LoVo (cell line): Measurements from ENCODE around the gene ZNF865.
A peak's percentile ranks its signal among the peaks of the same experiment; 100 is the strongest.

ENCODE experiments used
- DNase-seq: peaks from one replicate; pipeline ENCODE4 v3.0.0-alpha.2; 2016; ENCODE audit warnings: low spot score

Gene ZNF865

DNA sequence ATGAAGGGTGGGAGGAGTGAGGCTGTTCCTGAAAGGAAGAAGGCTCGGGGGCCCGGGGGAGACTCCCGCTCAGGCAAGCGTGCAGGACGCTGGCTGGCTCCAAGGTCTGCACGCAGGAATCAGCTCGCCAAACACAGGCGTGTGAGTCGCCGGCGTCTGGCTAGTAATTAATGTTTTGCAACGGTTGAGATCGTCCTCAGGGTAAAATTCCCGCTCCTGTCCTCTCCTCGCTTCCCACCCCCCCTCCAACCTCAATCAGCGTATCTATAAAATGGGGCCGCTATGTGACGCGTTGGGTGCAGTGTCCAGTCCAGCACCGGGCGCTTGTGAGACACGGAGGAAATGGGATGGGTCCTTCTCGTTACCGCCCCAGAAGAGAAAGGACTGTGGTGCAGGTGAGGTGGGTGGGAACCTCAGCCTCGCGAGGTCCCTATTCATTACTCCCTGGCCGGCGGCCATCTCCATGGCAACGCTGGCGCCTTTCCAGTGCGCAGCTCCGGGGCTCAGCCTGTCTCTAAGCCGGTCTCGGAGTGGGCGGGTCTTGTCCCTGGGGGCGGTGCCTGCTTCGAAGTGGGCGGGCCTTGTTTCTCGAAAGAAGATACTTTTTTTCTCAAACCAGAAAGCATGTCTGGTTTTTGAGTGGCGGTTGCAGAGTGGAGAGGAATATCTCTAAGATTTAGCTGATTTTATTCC lies 18.3 kb upstream of the ZNF865 start:
- DNase-seq, result peak; percentile 92

DNA sequence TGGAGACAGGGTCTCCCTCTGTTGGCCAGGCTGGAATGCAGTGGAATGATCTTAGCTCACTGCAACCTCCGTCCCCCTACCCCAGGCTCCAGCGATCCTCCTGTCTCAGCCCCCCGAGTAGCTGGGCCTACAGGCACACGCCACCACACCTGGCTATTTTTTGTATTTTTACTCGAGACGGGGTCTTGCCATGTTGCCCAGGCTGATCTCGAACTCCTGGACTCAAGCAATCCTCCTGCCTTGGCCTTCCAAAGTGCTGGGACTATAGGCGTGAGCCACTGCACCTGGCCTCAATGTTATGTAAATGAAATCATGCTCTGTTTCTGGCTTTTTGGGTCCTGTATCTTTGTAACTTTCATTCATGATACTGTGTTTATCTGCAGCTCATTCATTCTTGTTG lies 16.7 kb upstream of the ZNF865 start:
- no peak for DNase-seq

DNA sequence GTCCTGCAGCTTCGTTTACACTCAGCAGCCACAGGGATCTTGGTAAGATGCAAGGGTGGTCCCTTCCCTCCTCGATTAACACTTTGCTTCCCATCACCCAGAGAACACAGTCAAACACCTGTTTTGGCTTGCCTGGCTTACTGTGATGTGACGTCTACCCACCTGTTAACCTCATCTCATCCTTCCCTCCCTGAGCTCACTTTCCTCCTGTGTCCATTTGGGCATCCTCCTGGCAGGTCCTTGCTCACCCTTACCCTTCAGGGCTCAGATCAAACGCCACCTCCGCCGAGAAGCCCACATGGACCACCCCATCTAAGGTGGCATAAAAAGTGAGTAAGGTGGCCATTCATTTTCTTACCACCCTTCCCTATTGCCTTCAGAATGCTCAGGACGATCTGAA lies 15.3 kb upstream of the ZNF865 start:
- DNase-seq, result no peak

DNA sequence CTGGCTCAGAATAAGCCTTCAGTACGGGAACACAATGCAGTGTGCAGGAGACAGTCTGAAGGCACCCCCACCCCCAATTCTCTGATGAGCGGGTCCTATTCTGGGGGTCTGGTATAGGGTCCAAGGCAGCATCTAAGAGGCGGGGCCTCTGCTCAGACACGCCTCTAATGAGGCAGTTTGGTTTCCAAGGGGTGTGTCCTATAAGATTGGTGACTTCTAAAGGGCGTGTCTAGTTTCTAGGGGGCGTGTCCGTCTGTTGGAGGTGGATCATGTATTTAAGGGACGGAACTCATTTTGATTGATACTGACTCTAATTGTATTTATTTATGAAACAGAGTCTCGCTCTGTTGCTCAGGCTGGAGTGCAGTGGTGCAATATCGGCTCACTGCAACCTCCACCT lies 14.8 kb upstream of the ZNF865 start:
- peak; percentile 13 for DNase-seq

DNA sequence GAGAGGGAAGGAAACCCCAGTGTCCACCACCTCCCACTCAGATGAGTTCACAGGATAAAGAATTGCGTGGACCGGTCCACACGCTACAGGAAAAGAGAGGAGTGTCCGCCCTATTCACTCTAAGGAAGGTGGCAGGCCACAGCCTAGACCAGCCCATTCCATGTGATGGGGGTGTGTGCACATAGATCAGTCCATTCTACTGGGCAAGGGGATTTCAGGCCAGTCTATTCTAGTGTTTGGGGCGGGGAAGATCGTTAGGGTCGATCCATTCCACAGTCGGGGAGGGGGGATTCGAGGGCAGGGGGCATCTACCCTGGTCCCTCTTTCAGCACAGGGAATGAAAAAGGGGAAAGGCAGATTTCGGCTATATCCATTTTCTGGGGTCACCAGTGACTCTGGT lies 13.9 kb upstream of the ZNF865 start:
- DNase-seq, result no peak

DNA sequence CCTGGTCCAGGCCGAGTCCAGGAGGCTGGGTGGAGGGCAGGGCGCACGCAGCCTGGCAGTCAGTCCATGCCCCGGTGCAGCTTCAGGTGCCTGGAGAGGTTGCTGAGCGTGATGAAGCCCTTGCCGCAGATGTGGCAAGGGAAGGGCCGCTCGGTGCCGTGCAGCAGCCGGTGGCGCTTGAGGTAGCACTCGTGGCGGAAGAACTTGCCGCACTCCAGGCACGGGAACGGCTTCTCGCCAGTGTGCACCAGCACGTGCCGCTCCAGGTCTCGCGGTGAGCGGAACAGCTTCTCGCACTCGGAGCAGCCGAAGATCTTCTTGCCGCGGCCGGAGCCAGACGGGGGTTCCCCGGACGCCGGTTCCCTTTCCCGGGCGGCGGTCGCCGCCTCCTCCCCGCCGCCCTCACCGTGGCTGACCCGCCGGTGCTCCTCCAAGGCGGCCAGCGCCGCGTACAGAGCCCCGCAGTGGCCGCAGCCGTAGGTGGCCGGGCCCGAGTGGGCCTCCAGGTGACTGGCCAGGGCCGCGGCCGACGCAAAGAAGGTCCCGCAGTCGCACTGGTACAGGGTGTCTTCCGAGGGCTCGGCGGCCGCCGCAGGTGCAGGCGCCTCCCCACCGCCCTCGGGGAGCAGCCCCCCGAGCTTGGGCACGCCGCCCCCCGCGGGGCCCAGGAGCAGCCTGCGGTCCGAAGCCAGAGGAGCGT lies 12.9 kb upstream of the ZNF865 start:
- DNase-seq, result no peak

DNA sequence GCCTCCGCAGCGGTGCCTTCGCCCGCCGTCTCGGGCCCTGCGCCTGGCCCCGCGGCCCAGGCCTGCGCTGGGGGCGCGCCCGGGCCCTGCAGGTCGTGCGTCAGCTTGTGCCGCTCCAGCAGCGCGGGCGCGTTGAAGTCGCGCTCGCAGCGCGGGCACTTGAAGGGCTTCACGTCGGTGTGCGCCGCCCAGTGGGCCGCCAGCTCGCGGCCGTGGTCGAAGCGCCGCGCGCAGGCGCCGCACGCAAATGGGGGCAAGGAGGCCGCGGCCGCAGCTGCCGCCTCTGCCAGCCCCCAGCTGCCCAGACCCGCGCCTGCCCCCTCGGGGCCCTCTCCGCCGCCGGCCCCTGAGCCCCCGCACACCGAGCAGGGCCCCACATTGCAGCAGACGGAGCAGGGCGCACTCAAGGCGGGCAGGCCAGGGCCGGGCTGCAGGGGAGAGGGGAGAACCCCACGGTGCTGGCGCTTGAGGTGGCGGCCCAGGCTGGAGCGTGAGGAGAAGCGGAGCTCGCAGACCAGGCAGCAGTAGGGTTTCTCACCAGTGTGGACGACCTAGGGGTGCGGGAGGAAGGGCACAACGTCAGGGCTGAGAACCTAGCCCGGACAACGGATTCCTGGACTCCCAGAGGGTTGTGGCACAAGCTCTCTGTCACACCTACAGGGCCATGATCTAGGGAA lies 12.2 kb upstream of the ZNF865 start:
- DNase-seq, result no peak

DNA sequence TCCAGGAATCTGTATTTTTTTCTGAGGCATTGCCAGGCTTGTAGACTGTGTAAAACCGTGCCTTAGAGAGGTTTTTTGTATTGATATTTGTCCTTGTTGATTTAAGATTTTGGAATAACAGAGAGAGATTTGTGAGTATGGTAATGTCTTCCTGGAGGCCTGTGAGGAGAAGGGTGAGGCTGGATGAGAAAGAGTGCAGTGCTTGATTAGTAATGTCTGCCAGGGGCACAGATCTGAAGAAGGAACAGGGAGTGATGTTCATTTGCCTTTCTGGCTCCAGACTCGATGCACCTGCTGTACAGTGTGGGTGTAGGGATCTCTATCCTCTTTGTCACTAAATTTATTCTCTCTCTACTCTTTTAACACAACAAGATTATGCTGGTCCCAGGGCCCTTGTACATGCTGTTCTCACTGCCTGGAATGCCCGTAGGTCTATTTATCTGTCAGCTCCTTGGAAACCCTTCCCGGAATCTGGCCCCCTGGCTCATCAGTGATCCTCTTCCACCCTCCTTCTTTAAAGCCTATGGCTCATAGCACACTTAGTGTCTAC lies 10.4 kb upstream of the ZNF865 start:
- DNase-seq, result no peak

DNA sequence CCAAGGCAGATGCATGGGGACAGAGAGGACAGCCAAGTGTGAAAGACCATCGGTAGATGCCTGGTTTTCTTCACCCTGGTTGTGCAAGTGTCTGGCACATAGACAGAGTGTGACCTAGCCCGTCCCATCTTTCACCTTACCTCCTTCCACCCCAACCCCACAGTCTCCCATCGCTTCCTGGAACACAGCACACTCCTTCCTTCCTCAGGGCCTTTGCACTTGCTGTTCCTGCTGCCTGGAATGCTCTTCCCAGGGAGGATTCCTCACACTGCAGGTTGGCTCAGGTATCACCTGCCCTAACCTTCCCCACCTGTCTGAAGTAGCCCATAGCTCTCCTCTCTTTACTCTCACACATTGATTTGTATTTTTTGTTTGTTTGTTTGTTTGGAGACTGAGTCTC lies 9.1 kb upstream of the ZNF865 start:
- no peak for DNase-seq

DNA sequence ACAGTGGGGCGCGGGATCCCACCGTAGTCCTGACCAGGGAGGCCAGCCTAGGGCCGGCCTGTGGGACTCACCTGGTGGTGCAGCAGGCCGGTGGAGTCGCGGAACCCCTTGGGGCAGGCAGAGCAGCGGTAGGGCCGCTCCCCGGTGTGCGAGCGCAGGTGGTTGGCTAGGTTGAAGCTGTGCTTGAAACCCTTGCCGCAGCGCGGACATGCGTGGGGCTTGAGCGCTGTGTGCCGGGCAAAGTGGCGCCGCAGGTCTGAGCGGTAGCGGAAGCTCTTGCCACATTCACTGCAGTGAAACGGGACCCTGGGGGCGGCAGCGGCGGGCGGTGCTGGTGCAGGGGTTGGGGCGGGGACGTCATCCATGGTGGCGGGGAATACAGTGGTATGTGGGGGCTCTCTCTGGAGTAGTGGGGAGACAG lies 7.9 kb upstream of the ZNF865 start:
- no peak for DNase-seq

DNA sequence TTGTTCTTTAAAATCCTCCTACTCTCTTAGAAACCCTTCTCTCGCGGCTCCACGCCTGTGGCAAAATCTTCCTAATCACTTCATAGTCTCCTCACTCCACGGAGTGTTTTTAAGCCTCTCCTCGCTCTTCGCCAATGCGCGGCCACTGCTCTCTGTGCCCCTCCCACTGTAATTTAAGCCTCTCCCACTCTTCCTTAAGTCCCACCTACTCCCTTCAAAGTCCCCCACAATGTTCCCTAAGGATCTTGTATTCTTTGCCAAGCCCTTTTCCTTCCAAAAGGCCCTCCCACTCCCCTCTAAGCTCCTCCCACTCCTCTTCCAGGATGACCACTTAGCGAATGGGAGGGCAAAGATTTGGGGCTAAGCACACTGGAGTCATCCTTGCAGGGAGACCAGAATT lies 7.4 kb upstream of the ZNF865 start:
- no peak for DNase-seq

DNA sequence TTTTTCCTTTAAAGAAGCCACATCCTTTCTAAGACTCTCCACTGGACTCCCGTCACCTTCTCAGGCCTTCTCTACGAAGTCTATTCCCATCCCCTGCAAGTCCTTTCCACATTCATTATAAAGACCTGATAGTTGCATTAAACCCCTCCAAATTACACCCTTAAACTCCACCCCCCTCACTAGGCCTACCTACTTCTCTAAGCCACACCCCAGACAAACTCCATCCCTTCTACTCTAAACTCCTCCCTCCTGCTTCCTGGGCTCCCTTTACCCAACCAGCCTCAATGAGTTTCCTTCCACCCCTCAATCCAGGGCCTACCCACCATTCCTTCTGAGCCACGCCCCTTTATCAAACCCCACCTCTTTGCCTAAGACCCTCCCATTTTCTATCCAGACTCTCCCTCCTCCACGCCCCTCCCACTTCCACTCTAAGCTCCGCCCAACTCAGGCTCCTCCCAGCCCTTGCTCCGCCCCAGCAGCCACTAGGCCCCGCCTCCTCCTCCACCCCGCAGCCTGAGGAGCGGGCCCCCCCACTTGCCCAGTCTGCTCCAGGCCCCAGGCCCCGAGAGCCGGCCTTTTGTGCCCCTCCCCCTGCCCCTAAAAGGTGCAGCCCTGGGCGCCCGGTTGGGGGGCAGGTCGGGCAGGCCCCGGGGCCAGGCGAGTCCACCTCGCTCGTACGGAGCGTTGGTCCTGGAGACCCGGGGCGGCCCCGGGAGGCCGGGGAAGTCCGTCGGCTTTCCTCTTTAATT lies 6.6 kb upstream of the ZNF865 start:
- DNase-seq, result peak; percentile 93

DNA sequence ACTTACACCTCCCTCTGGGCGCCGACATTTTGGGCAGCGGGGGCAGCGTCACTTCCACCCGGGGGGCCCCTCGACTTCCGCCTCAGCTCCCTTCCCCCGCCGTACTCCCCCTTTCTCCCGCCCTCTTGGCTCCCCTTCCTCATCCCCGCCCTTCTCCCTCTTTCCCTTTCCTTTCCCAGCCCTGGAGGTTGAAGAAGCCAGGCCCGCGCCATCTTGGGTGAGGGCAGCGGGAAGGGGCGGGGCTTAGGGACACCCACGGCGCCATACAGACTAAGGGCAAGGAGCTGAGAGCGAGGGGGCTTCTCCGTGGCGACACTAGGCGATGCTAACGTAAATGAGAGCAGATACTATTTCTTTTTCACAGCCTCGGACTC lies 6.0 kb upstream of the ZNF865 start, which contains the start of gene FIZ1:
Gene FIZ1 (minus strand): TSS at position 50 of the 374 bp plus-strand sequence. CDS start 1,652 bp downstream, outside the sequence.
- peak; percentile 97 for DNase-seq

DNA sequence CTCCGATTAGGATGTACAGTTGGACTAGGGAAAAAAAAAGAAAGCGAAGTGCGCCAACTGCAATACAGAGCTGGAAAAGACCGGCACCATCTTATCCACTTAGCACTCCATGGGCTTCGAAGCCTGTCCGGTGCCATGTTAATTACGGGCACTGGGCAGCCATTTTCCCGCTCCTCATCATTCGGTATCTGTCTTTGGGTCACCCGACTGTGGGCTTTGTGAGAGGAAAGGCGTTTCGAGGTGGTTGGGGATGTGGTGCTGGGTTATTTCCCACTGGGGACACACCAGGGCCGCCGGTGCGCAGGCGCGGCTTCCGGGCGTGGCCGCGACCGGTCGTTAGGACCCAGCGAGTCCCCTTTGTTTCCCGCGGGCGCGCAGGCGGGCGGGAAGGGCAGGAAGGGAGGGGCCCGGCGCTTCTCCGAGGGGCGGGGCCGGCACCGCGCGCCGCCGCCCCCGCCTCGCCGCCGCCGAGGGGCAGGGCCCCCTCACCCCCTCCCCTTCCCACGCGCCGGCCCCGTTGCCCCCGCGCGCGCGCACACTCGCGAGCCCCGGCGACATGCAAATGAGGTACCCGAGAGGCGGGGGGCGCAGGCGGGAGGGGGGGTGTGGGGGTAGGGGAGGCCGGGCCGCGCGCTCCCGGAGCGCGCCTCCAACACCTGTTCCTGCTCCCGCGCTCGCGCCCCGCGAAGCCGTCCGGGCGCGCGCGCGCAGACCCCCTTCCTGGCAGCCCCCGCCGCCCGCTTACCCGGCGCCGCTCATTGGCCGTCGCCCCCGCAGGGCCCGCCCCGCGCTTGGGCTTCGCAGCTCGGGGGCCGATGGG lies 5.4 kb upstream of the ZNF865 start, which contains the start of gene ZNF524:
Gene ZNF524 (plus strand): TSS at position 447 of the 820 bp plus-strand sequence. CDS start 1,825 bp downstream, outside the sequence.
- peak; percentile 89 for DNase-seq

DNA sequence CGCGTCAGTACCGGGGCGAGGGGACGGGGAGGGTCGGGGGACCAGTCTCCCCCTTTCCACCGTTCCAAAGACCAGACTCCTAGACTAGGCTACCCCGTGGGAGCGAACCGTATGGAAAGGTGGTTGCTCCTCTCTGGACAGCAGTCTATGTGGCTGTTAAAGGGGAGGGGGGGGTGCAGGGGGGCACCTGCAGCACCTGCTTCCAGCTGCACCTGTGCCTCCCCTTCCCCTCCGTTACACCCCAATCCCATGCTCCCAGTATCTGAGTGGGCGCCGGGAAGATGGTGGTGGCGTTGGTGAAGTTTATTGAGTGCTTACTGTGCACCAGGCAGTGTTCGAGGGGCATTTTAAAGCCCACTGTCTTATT lies 4.8 kb upstream of the ZNF865 start:
- DNase-seq, result no peak

DNA sequence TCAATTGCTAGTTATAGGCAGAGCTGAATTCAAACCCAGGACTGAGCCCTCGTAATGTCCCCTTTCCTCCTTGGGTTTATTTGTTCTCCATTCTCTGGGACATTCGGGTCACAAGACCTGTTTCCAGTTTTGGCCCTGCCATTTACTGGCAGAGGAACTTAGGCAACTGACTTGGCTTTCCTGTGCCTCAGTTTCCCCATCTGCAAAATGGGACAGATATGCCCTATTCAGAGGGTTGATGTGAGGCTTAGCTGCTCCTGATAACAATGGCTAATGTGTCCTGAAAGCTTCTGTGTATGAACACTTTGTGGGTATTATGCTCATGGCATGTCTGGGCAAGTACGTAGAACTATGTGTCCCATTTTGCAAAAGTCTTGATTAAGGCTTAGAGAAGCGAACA lies 4.4 kb upstream of the ZNF865 start:
- DNase-seq, result no peak

DNA sequence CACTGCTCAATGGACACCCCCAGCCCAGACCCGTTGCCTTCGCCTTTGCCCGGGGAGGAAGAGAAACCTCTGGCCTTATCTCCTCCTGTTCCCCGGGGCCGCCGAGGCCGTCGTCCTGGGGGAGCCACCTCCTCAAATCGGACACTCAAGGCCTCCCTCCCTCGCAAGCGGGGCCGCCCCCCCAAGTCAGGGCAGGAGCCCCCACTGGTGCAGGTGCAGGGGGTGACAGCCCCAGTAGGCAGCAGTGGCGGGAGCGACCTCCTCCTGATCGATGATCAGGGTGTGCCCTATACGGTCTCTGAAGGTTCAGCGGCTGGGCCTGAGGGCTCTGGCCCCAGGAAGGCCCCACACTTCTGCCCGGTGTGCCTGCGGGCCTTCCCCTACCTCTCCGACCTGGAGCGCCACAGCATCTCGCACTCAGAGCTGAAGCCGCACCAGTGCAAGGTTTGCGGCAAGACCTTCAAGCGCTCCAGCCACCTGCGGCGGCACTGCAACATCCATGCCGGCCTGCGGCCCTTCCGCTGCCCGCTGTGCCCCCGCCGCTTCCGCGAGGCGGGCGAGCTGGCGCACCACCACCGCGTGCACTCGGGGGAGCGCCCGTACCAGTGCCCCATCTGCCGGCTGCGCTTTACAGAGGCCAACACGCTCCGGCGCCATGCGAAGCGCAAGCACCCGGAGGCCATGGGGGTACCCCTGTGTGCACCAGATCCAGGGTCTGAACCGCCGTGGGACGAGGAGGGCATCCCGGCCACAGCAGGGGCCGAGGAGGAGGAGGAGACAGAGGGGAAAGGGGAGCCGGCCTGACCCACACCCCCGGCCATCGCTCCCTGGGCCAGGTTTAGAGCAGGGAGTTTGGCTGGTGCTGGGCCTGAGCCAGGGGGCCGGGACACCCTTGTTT lies 3.1 kb upstream of the ZNF865 start:
- DNase-seq, result no peak

DNA sequence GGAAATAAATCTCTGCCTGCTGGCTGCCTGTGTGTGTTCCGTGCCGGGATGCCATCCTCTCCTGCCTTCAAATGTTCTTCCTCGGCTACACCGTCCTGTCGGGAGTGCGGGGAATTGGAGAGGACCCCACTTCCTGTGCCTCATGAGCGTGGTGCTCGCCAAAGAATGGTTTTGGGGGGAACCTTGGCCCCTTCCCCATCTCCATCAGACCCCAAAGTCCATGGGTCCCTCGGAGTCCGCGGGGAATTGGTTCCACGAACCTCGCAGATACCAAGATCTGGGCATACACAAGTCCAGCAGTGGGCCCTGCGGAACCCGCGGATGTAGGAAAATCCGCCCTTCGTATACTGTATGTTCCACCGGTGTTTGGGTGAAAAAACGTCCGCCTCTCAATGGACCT lies 2.3 kb upstream of the ZNF865 start:
- DNase-seq, result no peak

DNA sequence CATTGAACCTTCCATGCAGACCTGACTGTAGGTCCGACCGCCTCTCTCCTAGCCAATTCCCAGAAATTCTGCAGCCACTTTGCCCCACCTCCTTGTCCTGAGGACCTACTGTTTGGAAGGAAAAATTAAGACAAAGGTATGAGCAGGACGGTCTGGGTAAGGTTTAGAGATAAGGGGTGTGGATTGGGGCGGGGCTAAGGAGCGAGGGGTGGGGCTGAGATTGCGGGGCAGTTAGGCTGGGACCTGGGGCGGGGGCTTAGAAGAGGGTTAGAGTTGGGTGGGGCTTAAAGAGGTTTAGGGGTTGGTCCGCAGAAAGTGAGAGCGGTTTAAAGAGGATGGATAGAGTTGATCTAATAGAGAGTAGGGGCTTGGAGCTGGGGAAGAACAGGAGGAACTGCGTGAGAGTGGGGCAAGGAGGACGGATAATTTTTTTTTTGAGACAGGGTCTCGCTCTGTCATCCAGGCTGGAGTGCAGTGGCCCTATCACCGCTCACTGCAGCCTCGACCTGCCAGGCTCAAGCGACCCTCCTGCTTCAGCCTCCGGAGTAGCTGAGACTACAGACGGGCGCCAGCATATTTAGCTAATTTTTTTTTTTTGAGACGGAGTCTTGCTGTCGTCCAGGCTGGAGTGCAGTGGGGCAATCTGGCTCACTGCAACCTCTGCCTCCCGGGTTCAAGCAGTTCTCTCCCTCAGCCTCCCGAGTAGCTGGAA lies 1.7 kb upstream of the ZNF865 start:
- no peak for DNase-seq
